UCSD-AML1 (cell line): ENCODE data around the gene PACS1.
"Not testable (repeated sequence)": the region's sequence is repeated elsewhere in the genome, so short reads cannot be mapped to it uniquely, and the experiment has no call there.

Source experiments
- DNase-seq: peaks from one replicate; lab custom pipeline; 2025; ENCODE audit not compliant: unreplicated experiment; lab: John Stamatoyannopoulos, UW

PACS1 gene

GRCh38 chr11:66242095-66242765 is 172.2 kb downstream of the PACS1 start:
- no peak for DNase-seq

DNA sequence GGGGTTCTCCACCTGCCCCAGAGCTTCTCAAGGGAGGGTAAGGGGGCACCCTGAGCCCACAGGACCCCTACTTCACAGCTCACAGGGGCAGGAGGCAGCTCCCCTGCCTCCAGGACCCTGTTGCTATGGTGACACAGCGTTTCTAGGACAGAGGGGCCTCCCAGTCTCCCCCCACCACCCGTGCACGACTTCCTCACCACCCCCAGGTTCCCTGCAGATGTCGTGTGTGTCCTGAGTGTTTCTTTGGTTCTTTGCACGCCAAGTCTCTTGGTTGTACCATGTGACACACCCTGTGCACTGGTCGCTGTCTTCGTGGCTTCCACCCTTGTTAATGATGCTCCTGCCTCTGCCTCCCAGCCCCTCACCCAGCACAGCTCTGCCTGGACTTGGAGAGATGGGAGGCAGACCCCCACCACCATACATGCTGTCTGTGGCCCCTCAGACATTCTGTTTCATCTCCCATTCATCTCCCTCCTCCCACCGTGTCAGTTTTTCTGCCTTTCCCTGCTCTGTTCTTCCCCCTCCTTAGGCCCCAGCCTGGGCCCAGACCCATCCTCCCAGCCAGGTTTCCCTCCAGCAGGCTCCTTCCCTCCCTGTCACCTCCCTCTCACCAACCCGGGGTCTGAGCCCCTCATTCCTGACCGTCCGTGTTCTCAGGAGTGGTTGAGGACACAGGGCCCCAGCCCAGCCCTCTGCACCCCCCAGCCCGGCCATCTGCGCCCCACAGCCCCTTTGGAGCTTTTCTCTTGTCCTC is 173.9 kb downstream of the PACS1 start:
- DNase-seq, result no peak

DNA sequence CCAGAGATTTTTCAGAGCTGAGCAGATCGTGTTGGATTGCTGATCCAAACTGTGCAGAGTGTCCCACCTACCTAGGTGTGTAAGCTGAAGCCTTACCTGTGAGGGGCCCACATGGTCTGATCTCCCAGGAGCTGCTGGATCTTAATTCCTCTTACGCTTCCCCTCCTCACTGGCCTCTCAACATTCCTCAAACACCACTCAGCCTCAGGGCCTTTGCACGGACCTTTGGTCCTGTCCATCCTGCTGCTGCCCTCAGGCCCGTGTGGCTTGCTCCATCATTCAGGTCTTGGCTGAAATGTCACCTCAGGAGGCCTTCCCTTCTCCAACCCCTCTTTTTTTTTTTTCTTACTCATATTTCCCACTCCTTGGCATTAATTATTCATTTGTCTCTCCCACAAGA is 177.2 kb downstream of the PACS1 start:
- no peak for DNase-seq

DNA sequence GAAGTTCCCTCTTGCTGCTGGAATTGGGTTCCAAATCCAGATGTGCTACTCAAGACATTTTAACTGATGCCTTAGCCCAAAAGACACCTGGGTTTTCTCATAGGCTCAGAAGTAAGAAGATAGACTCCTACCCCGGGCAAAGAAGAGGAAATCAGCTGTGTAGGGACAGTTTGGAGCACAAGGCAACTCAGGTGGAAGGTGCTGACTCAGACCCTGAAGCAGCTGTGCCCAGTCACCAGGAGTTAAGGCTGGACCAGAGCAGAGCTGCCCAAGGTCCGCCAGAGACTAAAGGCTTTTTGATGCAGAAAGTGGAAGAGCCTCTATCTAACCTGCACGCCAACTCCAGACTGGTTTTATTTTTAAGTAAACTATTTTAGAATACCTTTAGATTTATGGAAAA is 177.7 kb downstream of the PACS1 start:
- no peak for DNase-seq

DNA sequence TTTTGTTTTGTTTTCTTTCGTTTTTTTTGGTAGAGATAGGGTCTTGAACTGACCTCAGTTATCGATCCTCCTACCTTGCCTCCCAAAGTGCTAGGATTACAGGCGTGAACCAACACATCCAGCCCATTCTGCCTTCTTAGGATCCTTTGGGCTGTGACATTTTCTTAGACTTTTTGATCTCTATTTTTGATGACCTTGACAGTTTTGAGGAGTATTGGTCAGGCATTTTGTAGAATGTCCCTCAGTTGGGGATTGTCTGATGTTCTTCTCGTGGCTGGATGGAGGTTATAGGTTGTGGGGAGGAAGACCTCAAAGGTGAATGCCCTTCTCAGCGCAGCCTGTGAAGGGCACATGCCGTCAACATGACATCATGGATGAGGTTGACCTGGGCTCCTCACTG is 178.8 kb downstream of the PACS1 start:
- DNase-seq, result no peak

DNA sequence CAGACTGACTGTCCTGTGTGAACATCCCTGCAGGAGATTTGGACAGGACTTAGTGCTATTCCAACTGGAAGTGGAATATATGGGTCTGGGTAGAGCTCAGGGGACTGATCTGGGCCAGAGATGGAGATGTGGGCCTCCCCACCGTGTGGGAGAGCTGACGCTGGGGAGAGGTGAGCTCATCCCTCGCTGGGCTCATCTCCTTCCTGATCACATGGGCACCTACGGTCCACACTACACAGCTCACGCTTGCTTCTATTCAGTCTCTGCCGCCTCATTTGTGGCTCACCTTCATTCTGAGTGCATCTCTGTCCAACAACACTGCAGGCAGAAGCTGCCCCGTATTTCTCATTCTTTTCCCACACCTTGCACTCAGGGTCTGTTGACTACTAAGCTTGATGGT is 181.7 kb downstream of the PACS1 start:
- DNase-seq, result no peak

GRCh38 chr11:66253081-66253480 is 183.0 kb downstream of the PACS1 start:
- not testable (repeated sequence) for DNase-seq

- DNase-seq, result no peak
Measured at GRCh38 chr11:66258473-66258893, 188.4 kb downstream of the PACS1 start.

DNA sequence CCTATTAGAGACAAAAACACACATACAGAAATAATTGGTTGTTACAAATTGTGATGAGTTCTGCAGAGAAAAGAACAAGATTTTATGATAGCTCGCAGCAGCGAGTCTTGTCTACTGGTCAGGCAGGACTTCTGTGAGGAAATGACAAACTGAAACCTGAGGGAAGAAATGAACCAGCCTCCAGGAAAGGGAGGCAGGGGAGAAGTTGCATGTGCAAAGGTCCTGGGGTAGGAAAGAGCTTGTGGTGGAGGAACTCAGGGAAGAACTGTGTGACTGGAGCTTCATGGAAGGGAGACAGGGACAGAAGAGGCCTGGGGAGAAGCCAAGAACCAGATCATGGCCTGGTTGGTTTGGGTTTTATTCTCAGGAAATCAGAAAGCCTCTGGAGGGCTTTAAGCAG is 189.2 kb downstream of the PACS1 start:
- no peak for DNase-seq

GRCh38 chr11:66259956-66260355 is 189.9 kb downstream of the PACS1 start:
- DNase-seq, result no peak

DNA sequence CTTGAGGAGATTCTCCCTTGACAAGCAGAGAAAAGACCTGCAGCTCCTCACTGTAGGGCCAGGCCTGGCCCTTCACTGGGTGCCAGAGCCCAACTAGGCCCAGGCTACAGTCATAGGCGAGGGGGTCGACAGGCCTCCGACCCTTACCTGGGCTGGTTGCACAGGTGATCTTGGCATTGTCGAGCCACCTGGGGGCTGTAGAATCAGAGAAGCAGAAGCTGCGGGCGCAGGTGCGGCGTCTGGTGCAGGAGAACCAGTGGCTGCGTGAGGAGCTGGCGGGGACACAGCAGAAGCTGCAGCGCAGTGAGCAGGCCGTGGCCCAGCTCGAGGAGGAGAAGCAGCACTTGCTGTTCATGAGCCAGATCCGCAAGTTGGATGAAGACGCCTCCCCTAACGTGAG is 191.5 kb downstream of the PACS1 start:
- DNase-seq, result no peak

GRCh38 chr11:66262191-66262590 is 192.1 kb downstream of the PACS1 start:
- DNase-seq, result no peak

DNA sequence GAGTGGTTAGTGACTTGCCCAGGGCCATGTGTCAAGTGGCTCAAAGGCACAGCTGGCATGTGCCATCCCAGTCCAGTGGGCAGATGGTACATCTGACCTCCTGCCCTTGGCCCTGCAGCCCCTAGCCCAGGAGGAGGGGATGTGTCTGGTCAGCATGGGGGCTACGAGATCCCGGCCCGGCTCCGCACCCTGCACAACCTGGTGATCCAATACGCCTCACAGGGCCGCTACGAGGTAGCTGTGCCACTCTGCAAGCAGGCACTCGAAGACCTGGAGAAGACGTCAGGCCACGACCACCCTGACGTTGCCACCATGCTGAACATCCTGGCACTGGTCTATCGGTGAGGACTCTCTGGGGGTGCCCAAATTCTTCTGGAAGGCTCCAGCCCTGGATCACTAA is 192.6 kb downstream of the PACS1 start:
- DNase-seq, result no peak

GRCh38 chr11:66263231-66263630 is 193.2 kb downstream of the PACS1 start:
- no peak for DNase-seq

DNA sequence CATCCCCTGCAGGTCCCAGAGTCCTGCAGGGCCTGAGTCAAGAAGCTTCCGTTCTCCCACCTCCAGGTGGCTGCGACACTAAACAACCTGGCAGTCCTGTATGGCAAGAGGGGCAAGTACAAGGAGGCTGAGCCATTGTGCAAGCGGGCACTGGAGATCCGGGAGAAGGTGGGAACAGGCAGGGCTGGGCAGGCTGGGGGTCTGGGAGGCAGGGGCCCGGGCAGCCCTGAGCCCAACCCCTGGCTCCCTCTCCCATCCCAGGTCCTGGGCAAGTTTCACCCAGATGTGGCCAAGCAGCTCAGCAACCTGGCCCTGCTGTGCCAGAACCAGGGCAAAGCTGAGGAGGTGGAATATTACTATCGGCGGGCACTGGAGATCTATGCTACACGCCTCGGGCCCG is 193.7 kb downstream of the PACS1 start:
- DNase-seq, result no peak

GRCh38 chr11:66264383-66264782 is 194.3 kb downstream of the PACS1 start:
- DNase-seq, result no peak

DNA sequence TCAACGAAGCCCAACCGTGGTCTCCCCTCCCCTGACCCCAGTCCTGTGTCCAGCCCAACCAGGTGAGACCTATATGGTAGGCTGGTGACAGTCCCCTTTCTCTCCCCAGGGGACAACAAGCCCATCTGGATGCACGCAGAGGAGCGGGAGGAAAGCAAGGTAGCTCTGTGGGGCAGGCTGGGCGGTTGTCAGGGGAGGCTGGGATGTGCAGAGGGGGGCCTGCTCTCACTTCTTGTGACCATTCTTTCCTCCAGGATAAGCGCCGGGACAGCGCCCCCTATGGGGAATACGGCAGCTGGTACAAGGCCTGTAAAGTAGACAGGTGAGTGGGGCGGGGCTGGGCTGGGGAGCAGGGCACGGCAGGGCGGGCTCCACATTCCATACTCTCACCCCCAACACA is 194.8 kb downstream of the PACS1 start:
- DNase-seq, result peak; percentile 17

GRCh38 chr11:66265531-66266377 is 195.7 kb downstream of the PACS1 start:
- DNase-seq, result no peak

DNA sequence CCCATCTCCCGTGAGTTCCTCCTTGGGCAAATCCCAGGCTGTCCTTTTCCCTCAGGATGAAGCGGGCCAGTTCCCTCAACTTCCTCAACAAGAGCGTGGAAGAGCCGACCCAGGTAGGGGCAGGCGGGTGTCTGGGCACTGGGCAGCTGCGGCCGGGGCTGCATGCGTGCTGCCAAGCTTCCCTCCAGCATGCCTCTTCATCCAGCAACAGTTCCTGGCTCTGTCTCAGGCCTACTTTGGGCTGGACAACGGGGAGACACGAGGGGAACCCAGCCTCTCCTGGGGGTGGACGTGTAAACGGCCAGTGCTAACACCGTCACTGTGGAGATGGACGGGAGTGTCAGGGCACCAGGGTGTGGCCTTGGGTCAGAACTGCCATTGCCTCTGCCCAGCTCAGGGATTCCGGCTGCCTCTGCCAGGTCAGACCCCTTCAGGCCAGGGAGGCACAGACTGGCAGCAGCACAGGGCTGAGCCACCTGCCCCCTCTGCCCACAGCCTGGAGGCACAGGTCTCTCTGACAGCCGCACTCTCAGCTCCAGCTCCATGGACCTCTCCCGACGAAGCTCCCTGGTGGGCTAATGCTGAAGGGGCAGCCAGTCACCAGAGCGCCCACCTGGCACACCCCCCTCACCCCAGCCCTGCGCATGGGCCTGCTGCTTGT is 196.4 kb downstream of the PACS1 start:
- DNase-seq, result no peak

DNA sequence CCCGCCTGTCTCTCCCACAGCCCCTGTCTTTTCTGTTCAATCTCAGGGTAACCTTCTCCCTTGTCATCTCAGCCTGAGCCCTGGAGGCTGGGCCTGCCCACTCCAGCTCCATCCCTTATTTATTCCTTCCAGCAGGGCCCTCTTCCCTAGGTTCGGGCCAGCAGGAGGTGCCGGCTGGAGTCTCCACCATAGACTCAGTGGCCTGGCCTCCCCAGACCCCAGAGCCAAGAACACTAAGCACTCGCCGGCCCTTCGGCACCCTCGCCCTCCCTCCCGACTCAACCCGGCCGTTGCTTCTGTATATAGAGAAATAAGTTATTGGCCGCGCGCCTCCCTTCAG is 196.9 kb downstream of the PACS1 start:
- DNase-seq, result no peak
